Heart right ventricle (tissue), 16 donors: ENCODE data around the gene TTLL5. TPM values are rescaled to one million over a fixed set of nuclear protein-coding genes. Genes with fewer than 3 reads are reported as not detected.

Source experiments
- ATAC-seq, 8 donors: fragments of 200-7000 bp; cut with Tn5 transposase; one replicate each; pipeline ENCODE4 v1.9.1; 2020; ENCODE audit warnings: mild to moderate bottlenecking in 8 of 8, moderate library complexity in 8 of 8, moderate number of reproducible peaks in 1 of 8
- DNase-seq, 2 donors: peaks; one replicate each; pipeline ENCODE4 v3.0.0-alpha.2; 2020
- H3K27ac ChIP-seq, 10 donors: fragments of 200-600 bp; sonication (generic) in 2 of 10; one replicate each; pipeline versions ENCODE4 v1.5.0 to v1.8.0; 2020 to 2022; ENCODE audit warnings: mild to moderate bottlenecking in 3 of 10
- H3K27me3 ChIP-seq, 7 donors: fragments of 200-600 bp; one replicate each; pipeline ENCODE4 v1.8.0; 2021 to 2022; ENCODE audit warnings: mild to moderate bottlenecking in 2 of 7
- H3K36me3 ChIP-seq, 9 donors: fragments of 200-600 bp; sonication (generic) in 1 of 9; one replicate each; pipeline versions ENCODE4 v1.5.0 to v1.8.0; 2020 to 2022; ENCODE audit warnings: mild to moderate bottlenecking in 2 of 9
- H3K4me1 ChIP-seq, 9 donors: fragments of 200-600 bp; sonication (generic) in 1 of 9; one replicate each; pipeline versions ENCODE4 v1.5.0 to v1.8.0; 2020 to 2022; ENCODE audit warnings: mild to moderate bottlenecking in 4 of 9
- H3K4me3 ChIP-seq, 10 donors: fragments of 200-600 bp; sonication (generic) in 2 of 10; one replicate each; pipeline versions ENCODE4 v1.5.0 to v1.8.0; 2020 to 2022; ENCODE audit warnings: mild to moderate bottlenecking in 7 of 10, moderate library complexity in 2 of 10
- H3K9me3 ChIP-seq, 11 donors: fragments of 200-600 bp in 10 of 11; sonication (generic) in 2 of 11; one replicate each; pipeline versions ENCODE4 v1.5.0 to v1.8.0; 2013 to 2022; ENCODE audit warnings: mild to moderate bottlenecking in 2 of 11, control low read depth in 1 of 11, moderate library complexity in 1 of 11
- WGBS, 2 donors: extraction: QIAGEN DNeasy Blood & Tissue Kit; methylation state at CpG; one replicate each; pipeline ENCODE4 v1.1.7; 2013; ENCODE audit warnings: inconsistent platforms in 1 of 2; 5-methylcytosine and 5-hydroxymethylcytosine counted together
- intact Hi-C, 10 donors: fragments of 100-400 bp; cut with DNase I; formaldehyde crosslinking; loops; one replicate each; pipeline versions ENCODE4 v1.11.1 to v1.14.2; 2022
- polyA plus RNA-seq, 2 donors: library from polyadenylated mRNA; stranded (reverse); fragments of 200-250 nt; gene quantifications; one replicate each; pipeline ENCODE4 v1.2.3, GENCODE V29; 2013
- total RNA-seq, 10 donors: library from RNA; stranded (reverse); fragmentation: NEBNext Ultra II Directional in 3 of 10; extraction: Animal tissue kit (Norgen Biotek cat#: 25700) in 3 of 10; gene quantifications; one replicate each; pipeline versions ENCODE4 v1.2.1 to v1.2.4, GENCODE V29; 2021 to 2023
- TF ChIP-seq, protein P1 (sequence below), 9 donors: fragments of 200-600 bp; sonication (generic) in 2 of 9; IDR thresholded peaks; one replicate each; pipeline versions ENCODE4 v1.5.0 to v1.8.0; 2021 to 2022; ENCODE audit warnings: antibody characterized with exemption in 9 of 9, mild to moderate bottlenecking in 5 of 9, moderate library complexity in 1 of 9
- donor health status: Arrhythmogenic right ventricular cardiomyopathy.
- donor health status: ischemic (EF 13 %, LVEDD 7.1; RV severe dilation, severe dysfunction).
- donor health status: healthy with polysubstance abuse.
- donor health status: DM: no; HTN: yes; CAD: no.
- donor health status: DM: no; HTN: no; CAD: no.
- donor health status: ischemic (EF 25% LVEDD 6.9; RV normal size, moderate dysfunction).
- donor health status: ischemic (EF 25% LVEDD 5.7; RV mildly dilated, moderate dysfunction).
- donor health status: healthy.
- donor health status: DM: yes; HTN: yes; CAD: no.
- donor health status: Ischemic cardiomyopathy.
- donor health status: ischemic (EF 35%, LVEDD 5.7; RV mildly dilated, moderate dysfunction).
- donor health status: nonischemic (EF 11% LVEDD 7.7; RV severe dilation, severe dysfunction).
- donor health status: DM: yes; HTN: yes; CAD: no.
- donor health status: PGD.
- donor health status: ischemic (EF 29% LVEDD 5.4; RV normal size, mild dysfunction).
- donor health status: nonischemic (EF 23%, LVEDD 6.1; RV moderate dilation, normal function).

The TTLL5 gene
- total and polyA plus RNA-seq, 12 donors = 5.6 to 24.7 (median 17.6) TPM

DNA sequence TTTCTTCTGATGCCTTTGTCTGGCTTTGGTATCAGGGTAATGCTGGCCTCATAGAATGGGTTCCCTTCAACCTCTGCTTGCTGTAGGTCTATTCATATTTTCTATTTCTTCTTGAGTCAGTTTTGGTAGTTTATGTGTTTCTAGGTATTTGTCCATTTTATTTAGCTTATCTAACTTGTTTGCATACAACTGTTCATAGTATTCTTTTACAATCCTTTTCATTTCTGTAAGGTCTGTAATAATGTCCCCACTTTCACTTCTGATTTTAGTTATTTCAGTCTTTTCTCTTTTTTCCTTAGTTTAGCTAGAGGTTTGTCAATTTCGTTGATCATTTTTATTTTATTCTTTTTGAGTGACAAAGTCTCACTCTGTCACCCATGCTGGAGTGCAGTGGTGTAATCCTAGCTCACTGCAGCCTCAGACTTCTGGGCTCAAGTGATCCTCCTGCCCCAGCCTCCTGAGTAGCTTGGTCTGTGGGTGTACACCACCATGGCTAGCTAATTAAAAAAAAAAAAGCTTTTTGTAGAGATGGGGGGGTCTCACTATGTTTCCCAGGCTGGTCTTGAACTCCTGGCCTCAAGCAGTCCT lies 11.7 kb downstream of the TTLL5 start:
- no peaks in the 10 kb centered on the region for H3K4me1 ChIP-seq
- DNase-seq (no peak), ATAC-seq (no peak)
- intact Hi-C loops = no loop called here
- TF ChIP-seq, protein P1, sequence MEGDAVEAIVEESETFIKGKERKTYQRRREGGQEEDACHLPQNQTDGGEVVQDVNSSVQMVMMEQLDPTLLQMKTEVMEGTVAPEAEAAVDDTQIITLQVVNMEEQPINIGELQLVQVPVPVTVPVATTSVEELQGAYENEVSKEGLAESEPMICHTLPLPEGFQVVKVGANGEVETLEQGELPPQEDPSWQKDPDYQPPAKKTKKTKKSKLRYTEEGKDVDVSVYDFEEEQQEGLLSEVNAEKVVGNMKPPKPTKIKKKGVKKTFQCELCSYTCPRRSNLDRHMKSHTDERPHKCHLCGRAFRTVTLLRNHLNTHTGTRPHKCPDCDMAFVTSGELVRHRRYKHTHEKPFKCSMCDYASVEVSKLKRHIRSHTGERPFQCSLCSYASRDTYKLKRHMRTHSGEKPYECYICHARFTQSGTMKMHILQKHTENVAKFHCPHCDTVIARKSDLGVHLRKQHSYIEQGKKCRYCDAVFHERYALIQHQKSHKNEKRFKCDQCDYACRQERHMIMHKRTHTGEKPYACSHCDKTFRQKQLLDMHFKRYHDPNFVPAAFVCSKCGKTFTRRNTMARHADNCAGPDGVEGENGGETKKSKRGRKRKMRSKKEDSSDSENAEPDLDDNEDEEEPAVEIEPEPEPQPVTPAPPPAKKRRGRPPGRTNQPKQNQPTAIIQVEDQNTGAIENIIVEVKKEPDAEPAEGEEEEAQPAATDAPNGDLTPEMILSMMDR (IDR thresholded peaks at IDR 0.05) = no peak
- H3K27ac ChIP-seq = no peak overlapping the region
- peaks cover 0 to 15% (median 0%) of the 10 kb centered on the region in 11 donors for H3K9me3 ChIP-seq
- no peak overlapping the region for H3K4me3 ChIP-seq
- WGBS, 2 donors = 92 to 95% methylated on average over 1 of the region's 1 CpG
- H3K36me3 ChIP-seq = peaks cover 0 to 58% (median 7%) of the 10 kb centered on the region in 9 donors
- no peaks in the 10 kb centered on the region for H3K27me3 ChIP-seq

DNA sequence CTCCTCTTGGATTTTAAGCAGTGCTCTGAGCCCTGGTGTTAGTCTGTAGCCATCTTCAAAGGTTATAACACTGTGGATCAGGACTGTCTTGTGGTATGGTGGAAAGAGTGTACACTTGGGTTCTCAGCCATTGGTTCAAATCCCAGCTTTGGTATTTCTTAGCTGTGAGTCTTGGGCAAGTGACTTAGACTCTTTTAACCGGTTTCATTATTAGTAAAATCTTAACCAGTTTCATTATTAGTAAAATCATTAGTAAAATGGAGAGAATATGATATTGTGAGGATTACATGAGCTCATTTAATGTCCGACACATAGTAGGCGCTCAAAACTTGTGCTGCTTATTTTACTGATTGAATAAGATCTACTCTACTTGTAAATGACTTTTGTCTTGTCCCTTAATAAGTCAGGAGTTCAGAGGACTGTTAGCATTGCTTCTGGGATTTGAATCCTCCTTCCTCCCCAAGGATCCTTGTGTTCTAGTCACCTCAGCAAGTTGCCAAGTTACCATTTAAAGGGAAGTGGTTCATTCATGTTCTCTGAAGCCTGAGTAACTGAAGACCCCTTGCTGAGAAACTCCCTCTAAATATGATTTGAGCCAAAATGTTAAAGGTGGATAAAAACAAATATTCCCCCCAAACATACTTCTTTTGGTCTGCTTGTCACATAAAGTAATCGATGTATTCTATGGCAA lies 12.4 kb downstream of the TTLL5 start:
- DNase-seq (no peak), ATAC-seq (no peak)
- no peaks in the 10 kb centered on the region for H3K4me1 ChIP-seq
- H3K36me3 ChIP-seq = peaks cover 0 to 57% (median 7%) of the 10 kb centered on the region in 9 donors
- no peaks in the 10 kb centered on the region for H3K27me3 ChIP-seq
- no peak overlapping the region for H3K4me3 ChIP-seq
- H3K9me3 ChIP-seq = peaks cover 0 to 15% (median 0%) of the 10 kb centered on the region in 11 donors
- TF ChIP-seq, protein P1 (IDR thresholded peaks at IDR 0.05) = no peak
- H3K27ac ChIP-seq = no peak overlapping the region
- WGBS, 2 donors = 97 to 98% methylated on average over 4 of the region's 4 CpGs
- intact Hi-C loops = no loop called here

DNA sequence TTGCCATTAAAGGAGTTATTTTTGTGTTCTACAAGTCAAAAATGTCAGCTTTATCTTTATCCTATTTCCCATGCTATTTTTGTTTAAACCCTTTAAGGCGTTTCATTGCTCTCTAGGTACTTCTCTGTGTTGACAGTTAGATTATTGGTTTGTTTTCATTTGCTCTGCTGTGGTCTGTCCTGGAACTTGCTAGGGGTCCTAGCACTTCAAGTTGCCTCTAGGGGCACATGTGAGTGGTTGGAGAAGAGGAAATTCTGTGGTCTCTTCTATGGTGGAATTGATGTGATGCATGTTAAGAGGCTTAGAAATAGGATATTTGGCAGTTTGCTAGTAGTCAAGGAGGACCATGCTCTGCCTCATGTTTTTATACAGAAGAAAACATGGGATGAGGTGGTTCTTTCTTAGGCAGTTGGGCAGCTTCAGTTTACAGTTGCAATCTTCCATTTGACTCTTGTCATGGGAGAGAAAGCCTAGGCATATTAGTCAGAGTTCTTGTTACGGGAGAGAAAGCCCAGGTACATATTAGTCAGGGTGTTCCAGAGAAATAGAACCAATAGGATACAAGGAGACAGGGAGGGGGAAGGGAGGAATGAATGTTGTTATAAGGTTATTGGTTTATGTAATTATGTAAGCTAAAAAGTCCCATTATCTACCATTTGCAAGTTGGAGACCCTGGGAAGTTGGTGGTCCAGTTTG lies 14.4 kb downstream of the TTLL5 start:
- no peaks in the 10 kb centered on the region for H3K27me3 ChIP-seq
- no peak overlapping the region for H3K4me3 ChIP-seq
- 61 to 71% methylated on average over 2 of the region's 2 CpGs for WGBS, 2 donors
- no peak overlapping the region for H3K27ac ChIP-seq
- intact Hi-C loops = no loop called here
- no peak for ATAC-seq
- DNase-seq = no peak
- TF ChIP-seq, protein P1 (IDR thresholded peaks at IDR 0.05) = no peak
- H3K9me3 ChIP-seq = peaks cover 0 to 15% (median 0%) of the 10 kb centered on the region in 11 donors
- H3K36me3 ChIP-seq = peaks cover 0 to 41% (median 0%) of the 10 kb centered on the region in 9 donors
- H3K4me1 ChIP-seq = no peaks in the 10 kb centered on the region

DNA sequence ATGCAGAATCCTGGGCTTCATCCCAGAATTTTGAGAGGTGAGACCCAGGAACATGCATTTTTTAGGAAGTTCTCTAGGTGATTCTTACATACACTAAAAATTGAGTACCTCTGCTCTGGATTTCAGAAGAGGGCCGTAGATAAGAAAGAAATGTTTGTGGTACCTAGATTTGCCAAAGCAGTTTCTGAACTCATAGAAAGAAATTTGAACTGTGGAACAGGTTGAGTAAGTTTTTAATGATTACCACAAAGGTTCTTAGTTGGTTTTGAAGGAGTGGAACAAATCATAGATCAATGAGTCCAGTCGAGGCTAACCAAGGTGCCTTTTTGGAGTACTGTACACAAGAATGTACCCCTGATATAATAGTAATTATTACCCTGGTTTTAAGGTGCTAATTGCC lies 24.9 kb downstream of the TTLL5 start:
- Histone ChIP-seq H3K4me3 (no peak overlapping the region), H3K4me1 (no peaks in the 10 kb centered on the region), H3K27ac (no peak overlapping the region), H3K36me3 (peaks cover 0 to 68% (median 19%) of the 10 kb centered on the region in 9 donors), H3K27me3 (no peaks in the 10 kb centered on the region), H3K9me3 (no peaks in the 10 kb centered on the region)
- WGBS, 2 donors = 92 to 94% methylated on average over 2 of the region's 2 CpGs
- intact Hi-C loops = no loop called here
- DNase-seq = no peak
- TF ChIP-seq, protein P1 (IDR thresholded peaks at IDR 0.05) = no peak
- no peak for ATAC-seq
